HepG2 (cell line): ENCODE measurements around the gene PRMT7. TPM values are rescaled to one million over a fixed set of nuclear protein-coding genes. Genes with fewer than 3 reads are reported as not detected.

Experiments used
- ATRX ChIP-seq: sonication (generic); formaldehyde crosslinking; IDR thresholded peaks from 2 replicates; pipeline ENCODE4 v1.4.0; 2020; ENCODE audit warnings: missing genetic modification reagents, borderline replicate concordance
- CSRNP2 ChIP-seq: sonication (generic); formaldehyde crosslinking; conservative IDR thresholded peaks from 2 replicates; pipeline ENCODE4 v1.8.0; 2022; ENCODE audit warnings: low read depth, missing genetic modification reagents
- ELF3 ChIP-seq: IDR thresholded peaks from 2 replicates; pipeline ENCODE4 v1.6.1; 2016; ENCODE audit warnings: missing genetic modification reagents, missing compliant biosample characterization
- GLI4 ChIP-seq: sonication (generic); formaldehyde crosslinking; IDR thresholded peaks from 2 replicates; pipeline ENCODE4 v1.5.1; 2020; ENCODE audit warnings: missing genetic modification reagents, mild to moderate bottlenecking, moderate library complexity, borderline replicate concordance
- HMGXB4 ChIP-seq, 2 experiments: sonication (generic) in 1 of 2; formaldehyde crosslinking in 1 of 2; IDR thresholded peaks; 2 replicates each; pipeline versions ENCODE4 v1.4.0 to v1.6.1; 2018 to 2020; ENCODE audit warnings: missing genetic modification reagents in 2 of 2, borderline replicate concordance in 1 of 2, low read depth in 1 of 2, mild to moderate bottlenecking in 1 of 2, missing biosample characterization in 1 of 2
- HNRNPH1 ChIP-seq: fragments of 200-400 bp; formaldehyde crosslinking; optimal IDR thresholded peaks from 2 replicates; pipeline ENCODE3; 2017; ENCODE audit warnings: mild to moderate bottlenecking, low read depth, low read length
- HOXD1 ChIP-seq: sonication (generic); formaldehyde crosslinking; IDR thresholded peaks from 2 replicates; pipeline ENCODE4 v1.5.0; 2020; ENCODE audit warnings: missing genetic modification reagents
- KLF16 ChIP-seq, 2 experiments: sonication (generic) in 1 of 2; formaldehyde crosslinking in 1 of 2; IDR thresholded peaks; 2 replicates each; pipeline versions ENCODE4 v1.6.1 to v1.8.0; 2016 to 2023; ENCODE audit warnings: missing genetic modification reagents in 2 of 2, missing compliant biosample characterization in 1 of 2
- MATR3 ChIP-seq: sonication (generic); formaldehyde crosslinking; IDR thresholded peaks from 2 replicates; pipeline ENCODE4 v1.4.0; 2020; ENCODE audit warnings: missing genetic modification reagents
- NCOR1 ChIP-seq: fragments of 200-600 bp; sonication (generic); IDR thresholded peaks from 2 replicates; pipeline ENCODE4 v1.7.0; 2017; ENCODE audit warnings: antibody characterized with exemption, low read length, borderline replicate concordance
- NR2F2 ChIP-seq: IDR thresholded peaks from 2 replicates; pipeline ENCODE4 v1.6.1; 2012; ENCODE audit warnings: low read depth, inconsistent platforms, borderline replicate concordance
- RELA ChIP-seq: sonication (generic); formaldehyde crosslinking; IDR thresholded peaks from 2 replicates; pipeline ENCODE4 v1.4.0; 2020; ENCODE audit warnings: missing genetic modification reagents
- RXRB ChIP-seq: IDR thresholded peaks from 2 replicates; pipeline ENCODE4 v1.6.1; 2016; ENCODE audit warnings: borderline replicate concordance, missing genetic modification reagents, missing compliant biosample characterization
- STAT5B ChIP-seq: sonication (generic); formaldehyde crosslinking; IDR thresholded peaks from 2 replicates; pipeline ENCODE4 v1.4.0; 2020; ENCODE audit warnings: missing genetic modification reagents
- TBX3 ChIP-seq: fragments of 450-650 bp; IDR thresholded peaks from 2 replicates; pipeline ENCODE4 v1.6.1; 2017; ENCODE audit warnings: antibody characterized with exemption, mild to moderate bottlenecking, inconsistent platforms, borderline replicate concordance
- TEF ChIP-seq: sonication (generic); formaldehyde crosslinking; IDR thresholded peaks from 2 replicates; pipeline ENCODE4 v1.5.0; 2020; ENCODE audit warnings: missing genetic modification reagents
- TFDP2 ChIP-seq: sonication (generic); formaldehyde crosslinking; IDR thresholded peaks from 2 replicates; pipeline ENCODE4 v1.4.0; 2020; ENCODE audit warnings: missing genetic modification reagents
- THAP8 ChIP-seq: sonication (generic); formaldehyde crosslinking; IDR thresholded peaks from 2 replicates; pipeline ENCODE4 v1.5.1; 2020; ENCODE audit warnings: missing genetic modification reagents, mild to moderate bottlenecking, borderline replicate concordance
- TP53 ChIP-seq: sonication (generic); formaldehyde crosslinking; conservative IDR thresholded peaks from 2 replicates; pipeline ENCODE4 v1.4.0; 2020; ENCODE audit warnings: missing genetic modification reagents
- U2AF1 ChIP-seq: fragments of 200-400 bp; formaldehyde crosslinking; optimal IDR thresholded peaks from 2 replicates; pipeline ENCODE3; 2017; ENCODE audit warnings: mild to moderate bottlenecking, low read depth, low read length
- ZNF441 ChIP-seq: sonication (generic); formaldehyde crosslinking; IDR thresholded peaks from 2 replicates; pipeline ENCODE4 v1.7.0; 2021; ENCODE audit warnings: missing genetic modification reagents, borderline replicate concordance
- ZNF501 ChIP-seq: sonication (generic); formaldehyde crosslinking; IDR thresholded peaks from 2 replicates; pipeline ENCODE4 v1.5.1; 2020; ENCODE audit warnings: mild to moderate bottlenecking, moderate library complexity, missing genetic modification reagents
- polyA plus RNA-seq, 8 experiments: library from polyadenylated mRNA; depleted of rRNA in 3 of 8; stranded (reverse) in 7 of 8; unstranded in 1 of 8; fragments of >200 nt; fragmentation: Illumina TruSeq in 4 of 8; extraction: Trizol in 4 of 8; gene quantifications; 2 replicates each; pipeline versions ENCODE4 v1.2.1 to v1.2.3, GENCODE V29; 2011 to 2016; ENCODE audit warnings: low read depth in 4 of 8, missing spikeins in 1 of 8, mixed read lengths in 1 of 8; ENCODE audit not compliant: insufficient read depth in 1 of 8
- total RNA-seq, 5 experiments: library from RNA; depleted of rRNA; stranded (reverse); fragments of >200 nt; fragmentation: Illumina TruSeq; extraction: Trizol; gene quantifications; 2 replicates each; pipeline ENCODE4 v1.2.3, GENCODE V29; 2016; ENCODE audit warnings: low read depth in 1 of 5

Gene PRMT7
- total and polyA plus RNA-seq, 2 of the 13 experiments (the other 11 are each of a cell fraction or from before 2014, with no cell fraction given): 47.5 to 55.0 TPM

GRCh38 chr16:68281368-68282063 lies 29.3 kb upstream of the PRMT7 start (continued):
- TF ChIP-seq TFDP2 (peak; percentile 60; the same call in 1 of the 2 replicates), ELF3 (peak; percentile 93), CSRNP2 (CRISPR knock-in tag) (no peak), NR2F2 (peak; percentile 84), ZNF501 (0 out of 2 replicates have a peak, but pooled peaks have one; percentile 63), HNRNPH1 (no peak), NCOR1 (peak; percentile 96), TEF (CRISPR knock-in tag) (no peak), RXRB (peak; percentile 89), THAP8 (CRISPR knock-in tag) (no peak), MATR3 (CRISPR knock-in tag) (no peak), KLF16 (CRISPR knock-in tag; IDR thresholded peaks at IDR 0.05) (peak in 1 of 2 experiments; percentile 73; a peak in 1 of 4 replicates), ZNF441 (no peak), STAT5B (CRISPR knock-in tag) (no peak), ATRX (CRISPR knock-in tag) (no peak), HMGXB4 (CRISPR knock-in tag; IDR thresholded peaks at IDR 0.05; ENCODE audit: borderline replicate concordance in 1 of 2, low read depth in 1 of 2) (peak; percentile 67 to 69; a peak in 3 of 4 replicates), TP53 (no peak), RELA (no peak), TBX3 (peak; percentile 86), U2AF1 (no peak), GLI4 (no peak), HOXD1 (CRISPR knock-in tag) (no peak)
